Activated CD4-positive, alpha-beta T cell treated with anti-CD3 and anti-CD28 coated beads, Interleukin-2, amount 50 U/mL, for 16 hours (primary cell): ENCODE measurements around the gene TPM4.

Source experiments
- DNase-seq: peaks from one replicate; pipeline ENCODE4 v3.0.0-alpha.2; 2020

TPM4 gene

GRCh38 chr19:16133818-16134217 is 57.5 kb downstream of the TPM4 start:
- DNase-seq: no peak

- DNase-seq: no peak
Measured at GRCh38 chr19:16134510-16134909, 58.2 kb downstream of the TPM4 start.

GRCh38 chr19:16135430-16136127 is 59.3 kb downstream of the TPM4 start:
- no peak for DNase-seq

GRCh38 chr19:16136185-16136999 is 60.1 kb downstream of the TPM4 start:
- DNase-seq: no peak

- peak; percentile 45 for DNase-seq
Measured at GRCh38 chr19:16139752-16140151, 63.5 kb downstream of the TPM4 start.

- no peak for DNase-seq
Measured at GRCh38 chr19:16141043-16141442, 64.7 kb downstream of the TPM4 start.

GRCh38 chr19:16142032-16142580 is 65.8 kb downstream of the TPM4 start:
- no peak for DNase-seq

- DNase-seq: peak; percentile 80
Measured at GRCh38 chr19:16143399-16144215, 67.3 kb downstream of the TPM4 start, which contains the start of gene HSH2D. HSH2D (plus strand) TSS chr19:16143685; CDS start chr19:16148751, 5,066 bp downstream.

GRCh38 chr19:16144216-16144581 is 67.9 kb downstream of the TPM4 start:
- no peak for DNase-seq

GRCh38 chr19:16146112-16146511 is 69.8 kb downstream of the TPM4 start:
- no peak for DNase-seq

- no peak for DNase-seq
Measured at GRCh38 chr19:16148443-16149229, 72.3 kb downstream of the TPM4 start.
